ENCODE measurements around the gene LCT. TPM values are rescaled to one million over a fixed set of nuclear protein-coding genes. Genes with fewer than 3 reads are reported as not detected.

Gene LCT
- total and polyA plus RNA-seq, 9 of the 15 experiments (the other 6 are each of a cell fraction or from before 2014, with no cell fraction given), result 0.01 to 0.04 (median 0.03) TPM; not detected in 4

GRCh38 chr2:135740206-135740605 is 96.8 kb downstream of the LCT start (continued):
- no peak for TF ChIP-seq ZNF639 (CRISPR knock-in tag; conservative IDR thresholded peaks at IDR 0.05 in 1 of 2, IDR thresholded peaks at IDR 0.05 in 1 of 2)
- TF ChIP-seq SIRT6 (IDR thresholded peaks at IDR 0.05; ENCODE audit: low read depth, low read length), result no peak
- no peak for TF ChIP-seq VEZF1 (CRISPR knock-in tag; IDR thresholded peaks at IDR 0.05)
- TF ChIP-seq YY1 (IDR thresholded peaks at IDR 0.05; ENCODE audit: borderline replicate concordance in 1 of 3, control insufficient read depth in 1 of 3, extremely low read depth in 1 of 3, insufficient read depth in 3 of 3, insufficient read length in 1 of 3, insufficient replicate concordance in 2 of 3, low read depth in 1 of 3, low read length in 2 of 3), result no peak
- no peak for TF ChIP-seq NR2C2 (CRISPR knock-in tag; IDR thresholded peaks at IDR 0.05)
- no peak for TF ChIP-seq NR2C2 (tag; IDR thresholded peaks at IDR 0.05)
- TF ChIP-seq RNF219 (CRISPR knock-in tag; IDR thresholded peaks at IDR 0.05), result no peak

Small RNA genes within 50 kb of the gene (small RNA-seq; reads per million reads assigned to genes)
- gene RF00019, result not detected

Other genes starting within 250 kb of the LCT start
- gene UBXN4, start 95.3 kb downstream of the LCT start, total RNA-seq (2014; rRNA removed), result 36.2 and 39.2 TPM in 2 replicates
- gene UBXN4, start 95.3 kb downstream of the LCT start, total RNA-seq (2014; rRNA removed; fragmentation: Illumina TruSeq; extraction: Trizol), result 55.3 and 61.6 TPM in 2 replicates
- gene UBXN4, start 95.3 kb downstream of the LCT start, total RNA-seq (2015; rRNA removed; fragmentation: Illumina TruSeq; extraction: Trizol), result 49.5 and 55.1 TPM in 2 replicates
- gene UBXN4, start 95.3 kb downstream of the LCT start, total RNA-seq (2021), result 54.6 and 58.6 TPM in 2 replicates
- 102 and 127 TPM in 2 replicates for gene UBXN4, start 95.3 kb downstream of the LCT start, polyA plus RNA-seq (2011; rRNA removed)
- gene UBXN4, start 95.3 kb downstream of the LCT start, polyA plus RNA-seq (2014; fragmentation: Illumina TruSeq; extraction: Trizol), result 55.7 and 65.0 TPM in 2 replicates
- gene UBXN4, start 95.3 kb downstream of the LCT start, polyA plus RNA-seq (2014; fragmentation: Nextera tagmentation; extraction: Ambion mirVana), result 10 to 100 TPM; 30.4 to 48.1 TPM
- 57.3 and 62.5 TPM in 2 replicates for gene UBXN4, start 95.3 kb downstream of the LCT start, polyA plus RNA-seq (2014; rRNA removed)
- gene MCM6, start 39.3 kb upstream of the LCT start, total RNA-seq (2014; rRNA removed), result 67.9 and 77.6 TPM in 2 replicates
- gene MCM6, start 39.3 kb upstream of the LCT start, total RNA-seq (2014; rRNA removed; fragmentation: Illumina TruSeq; extraction: Trizol), result 82.4 and 95.4 TPM in 2 replicates
- 63.0 and 67.3 TPM in 2 replicates for gene MCM6, start 39.3 kb upstream of the LCT start, total RNA-seq (2015; rRNA removed; fragmentation: Illumina TruSeq; extraction: Trizol)
- gene MCM6, start 39.3 kb upstream of the LCT start, total RNA-seq (2021), result 105 and 112 TPM in 2 replicates
- gene MCM6, start 39.3 kb upstream of the LCT start, polyA plus RNA-seq (2011; rRNA removed), result 96.0 and 133 TPM in 2 replicates
- 111 and 116 TPM in 2 replicates for gene MCM6, start 39.3 kb upstream of the LCT start, polyA plus RNA-seq (2014; fragmentation: Illumina TruSeq; extraction: Trizol)
- gene MCM6, start 39.3 kb upstream of the LCT start, polyA plus RNA-seq (2014; fragmentation: Nextera tagmentation; extraction: Ambion mirVana), result 10 to 100 TPM; 42.6 to 53.5 TPM
- 88.1 and 90.7 TPM in 2 replicates for gene MCM6, start 39.3 kb upstream of the LCT start, polyA plus RNA-seq (2014; rRNA removed)
- 74.3 and 93.2 TPM in 2 replicates for gene DARS1, start 148.4 kb upstream of the LCT start, total RNA-seq (2014; rRNA removed)
- 150 and 171 TPM in 2 replicates for gene DARS1, start 148.4 kb upstream of the LCT start, total RNA-seq (2014; rRNA removed; fragmentation: Illumina TruSeq; extraction: Trizol)
- 106 and 116 TPM in 2 replicates for gene DARS1, start 148.4 kb upstream of the LCT start, total RNA-seq (2015; rRNA removed; fragmentation: Illumina TruSeq; extraction: Trizol)
- 92.7 and 95.3 TPM in 2 replicates for gene DARS1, start 148.4 kb upstream of the LCT start, total RNA-seq (2021)
- gene DARS1, start 148.4 kb upstream of the LCT start, polyA plus RNA-seq (2011; rRNA removed), result 230 and 239 TPM in 2 replicates
- gene DARS1, start 148.4 kb upstream of the LCT start, polyA plus RNA-seq (2014; fragmentation: Illumina TruSeq; extraction: Trizol), result 141 and 167 TPM in 2 replicates
- gene DARS1, start 148.4 kb upstream of the LCT start, polyA plus RNA-seq (2014; fragmentation: Nextera tagmentation; extraction: Ambion mirVana), result 10 to 100 TPM; 91.5 to 95.0 TPM
- 89.7 and 98.0 TPM in 2 replicates for gene DARS1, start 148.4 kb upstream of the LCT start, polyA plus RNA-seq (2014; rRNA removed)

All from K562 (cell line).